GM18858 (cell line): Measurements from ENCODE around the gene UPP2.

Experiments used
- ATAC-seq: cut with Tn5 transposase; IDR thresholded peaks from one replicate; pipeline ENCODE4 v1.9.1; 2021; ENCODE audit not compliant: unreplicated experiment

UPP2 gene

GRCh38 chr2:158135096-158135495, 33.4 kb downstream of the UPP2 start:
- ATAC-seq = no peak

GRCh38 chr2:158138255-158138654, 36.6 kb downstream of the UPP2 start:
- ATAC-seq = no peak

GRCh38 chr2:158140201-158140600, 38.5 kb downstream of the UPP2 start:
- no peak for ATAC-seq

- no peak for ATAC-seq
Observed at GRCh38 chr2:158142165-158142564, 40.5 kb downstream of the UPP2 start.

- ATAC-seq = peak; percentile 68
Observed at GRCh38 chr2:158142568-158143332, 41.1 kb downstream of the UPP2 start.

- no peak for ATAC-seq
Observed at GRCh38 chr2:158143703-158144360, 42.2 kb downstream of the UPP2 start.

- no peak for ATAC-seq
Observed at GRCh38 chr2:158144914-158145625, 43.4 kb downstream of the UPP2 start.

- ATAC-seq = no peak
Observed at GRCh38 chr2:158153270-158154015, 51.8 kb downstream of the UPP2 start.

GRCh38 chr2:158154596-158154995, 52.9 kb downstream of the UPP2 start:
- no peak for ATAC-seq

GRCh38 chr2:158172719-158173118, 71.0 kb downstream of the UPP2 start:
- no peak for ATAC-seq

- no peak for ATAC-seq
Observed at GRCh38 chr2:158174495-158174894, 72.8 kb downstream of the UPP2 start.

- ATAC-seq = no peak
Observed at GRCh38 chr2:158174956-158175355, 73.3 kb downstream of the UPP2 start.

GRCh38 chr2:158178646-158179045, 77.0 kb downstream of the UPP2 start:
- no peak for ATAC-seq

- no peak for ATAC-seq
Observed at GRCh38 chr2:158179660-158180059, 78.0 kb downstream of the UPP2 start.

GRCh38 chr2:158181171-158181570, 79.5 kb downstream of the UPP2 start:
- ATAC-seq = no peak

GRCh38 chr2:158182676-158183295, 81.1 kb downstream of the UPP2 start:
- ATAC-seq = no peak

GRCh38 chr2:158184001-158184400, 82.3 kb downstream of the UPP2 start:
- no peak for ATAC-seq

- no peak for ATAC-seq
Observed at GRCh38 chr2:158184556-158185343, 83.1 kb downstream of the UPP2 start.
